Measurements from ENCODE around the gene KIAA1549.

DNA sequence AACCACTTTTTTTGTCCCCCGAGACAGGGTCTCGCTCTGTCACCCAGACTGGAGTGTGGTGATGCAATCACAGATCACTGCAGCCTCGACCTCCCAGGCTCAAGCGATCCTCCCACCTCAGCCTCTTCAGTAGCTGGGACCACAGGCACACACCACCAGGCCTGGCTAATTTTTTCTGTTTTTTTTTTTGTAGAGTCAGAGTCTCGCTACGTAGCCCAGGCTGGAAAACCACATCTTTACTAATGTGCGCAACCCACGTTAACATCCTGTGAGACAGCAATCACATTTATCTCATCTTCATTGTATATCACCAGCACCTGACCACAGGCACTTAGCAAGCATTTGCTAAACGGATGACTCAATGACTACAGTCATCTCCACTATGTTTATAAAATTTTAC is 105.4 kb downstream of the KIAA1549 start:
- TF ChIP-seq, protein P1, sequence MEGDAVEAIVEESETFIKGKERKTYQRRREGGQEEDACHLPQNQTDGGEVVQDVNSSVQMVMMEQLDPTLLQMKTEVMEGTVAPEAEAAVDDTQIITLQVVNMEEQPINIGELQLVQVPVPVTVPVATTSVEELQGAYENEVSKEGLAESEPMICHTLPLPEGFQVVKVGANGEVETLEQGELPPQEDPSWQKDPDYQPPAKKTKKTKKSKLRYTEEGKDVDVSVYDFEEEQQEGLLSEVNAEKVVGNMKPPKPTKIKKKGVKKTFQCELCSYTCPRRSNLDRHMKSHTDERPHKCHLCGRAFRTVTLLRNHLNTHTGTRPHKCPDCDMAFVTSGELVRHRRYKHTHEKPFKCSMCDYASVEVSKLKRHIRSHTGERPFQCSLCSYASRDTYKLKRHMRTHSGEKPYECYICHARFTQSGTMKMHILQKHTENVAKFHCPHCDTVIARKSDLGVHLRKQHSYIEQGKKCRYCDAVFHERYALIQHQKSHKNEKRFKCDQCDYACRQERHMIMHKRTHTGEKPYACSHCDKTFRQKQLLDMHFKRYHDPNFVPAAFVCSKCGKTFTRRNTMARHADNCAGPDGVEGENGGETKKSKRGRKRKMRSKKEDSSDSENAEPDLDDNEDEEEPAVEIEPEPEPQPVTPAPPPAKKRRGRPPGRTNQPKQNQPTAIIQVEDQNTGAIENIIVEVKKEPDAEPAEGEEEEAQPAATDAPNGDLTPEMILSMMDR (IDR thresholded peaks at IDR 0.05; ENCODE audit: insufficient read depth, low read length, poor library complexity, severe bottlenecking), result no peak
- TF ChIP-seq EZH2phosphoT487 (conservative IDR thresholded peaks at IDR 0.05; ENCODE audit: low read length), result no peak
